Small intestine (tissue), 7 donors: ENCODE data around the gene KNOP1. TPM values are rescaled to one million over a fixed set of nuclear protein-coding genes. Genes with fewer than 3 reads are reported as not detected.
"Not testable (repeated sequence)": the region's sequence is repeated elsewhere in the genome, so short reads cannot be mapped to it uniquely, and the experiment has no call there.

Experiments used
- DNase-seq, 2 donors: peaks; one replicate each; pipeline versions ENCODE4 v3.0.0 to v3.0.0-alpha.2; 2013
- FAIRE-seq: peaks from 2 replicates; lab custom pipeline; 2012; peaks lifted over from hg19 to GRCh38; lab: Jason Lieb, UNC
- H3K27ac ChIP-seq, 3 donors: one replicate each; pipeline ENCODE4 v1.5.1; 2013; ENCODE audit warnings: low read length in 2 of 3, mild to moderate bottlenecking in 2 of 3, control low read depth in 1 of 3, inconsistent platforms in 1 of 3, low read depth in 1 of 3, moderate library complexity in 1 of 3
- H3K27me3 ChIP-seq, 3 donors: one replicate each; pipeline ENCODE4 v1.6.1; 2013; ENCODE audit warnings: low read length in 3 of 3, inconsistent platforms in 1 of 3; ENCODE audit not compliant: control insufficient read depth in 3 of 3, insufficient read depth in 3 of 3
- H3K36me3 ChIP-seq, 3 donors: one replicate each; pipeline ENCODE4 v1.6.1; 2013; ENCODE audit warnings: low read length in 3 of 3, inconsistent platforms in 1 of 3, low read depth in 1 of 3, mild to moderate bottlenecking in 1 of 3, moderate library complexity in 1 of 3; ENCODE audit not compliant: control insufficient read depth in 3 of 3, insufficient read depth in 2 of 3
- H3K4me1 ChIP-seq, 3 donors: one replicate each; pipeline ENCODE4 v1.6.1; 2013; ENCODE audit warnings: low read length in 2 of 3, inconsistent platforms in 1 of 3, low read depth in 1 of 3, mild to moderate bottlenecking in 1 of 3, moderate library complexity in 1 of 3; ENCODE audit not compliant: control insufficient read depth in 3 of 3, insufficient read depth in 2 of 3
- H3K4me3 ChIP-seq, 3 donors: one replicate each; pipeline ENCODE4 v1.5.1; 2013; ENCODE audit warnings: low read length in 3 of 3, control low read depth in 1 of 3, inconsistent platforms in 1 of 3, low read depth in 1 of 3, mild to moderate bottlenecking in 1 of 3, moderate library complexity in 1 of 3
- H3K9me3 ChIP-seq, 2 donors: one replicate each; pipeline ENCODE4 v1.6.1; 2013; ENCODE audit warnings: low read depth in 1 of 2, low read length in 1 of 2; ENCODE audit not compliant: control insufficient read depth in 2 of 2, insufficient read depth in 1 of 2
- WGBS, 3 donors: extraction: QIAGEN DNeasy Blood & Tissue Kit; methylation state at CpG; one replicate each; pipeline ENCODE4 v1.1.7; 2013; 5-methylcytosine and 5-hydroxymethylcytosine counted together
- polyA plus RNA-seq, 4 donors: library from polyadenylated mRNA; stranded (reverse) in 3 of 4; unstranded in 1 of 4; fragments of 200-250 nt in 3 of 4; fragments of 120-200 nt in 1 of 4; gene quantifications; one replicate each; pipeline versions ENCODE4 v1.2.1 to v1.2.3, GENCODE V29; 2013
- donor health status: healthy with polysubstance abuse.
- donor health status: control.
- donor health status: control.
- donor health status: Bipolar disorder and iron deficiency.
- donor health status: healthy.

Gene KNOP1
- polyA plus RNA-seq, 4 donors: 9.6 to 29.6 (median 14.1) TPM

- Histone ChIP-seq H3K4me1 (no peaks in the 10 kb centered on the region), H3K27ac (no peak overlapping the region), H3K9me3 (peaks cover 0 to 8% of the 10 kb centered on the region in 2 donors), H3K4me3 (no peak overlapping the region), H3K27me3 (no peaks in the 10 kb centered on the region), H3K36me3 (peaks cover 6 to 60% (median 12%) of the 10 kb centered on the region in 3 donors)
- DNase-seq (peak in 1 of 2 donors; percentile 44), FAIRE-seq (no peak)
- WGBS, 3 donors: 58 to 68% (median 63%) methylated on average over 5 to 6 of the region's 6 CpGs
Observed at GRCh38 chr16:19680881-19681340, 37.1 kb downstream of the KNOP1 start.

GRCh38 chr16:19679281-19679680 is 38.7 kb downstream of the KNOP1 start:
- H3K36me3 ChIP-seq: peaks cover 6 to 57% (median 10%) of the 10 kb centered on the region in 3 donors
- not testable (repeated sequence) for FAIRE-seq, H3K9me3 ChIP-seq, H3K27ac ChIP-seq, H3K4me1 ChIP-seq, DNase-seq, H3K4me3 ChIP-seq, H3K27me3 ChIP-seq
- 93 to 96% (median 94%) methylated on average over 6 of the region's 6 CpGs for WGBS, 3 donors

GRCh38 chr16:19678804-19679203 is 39.2 kb downstream of the KNOP1 start:
- Histone ChIP-seq H3K36me3 (peaks cover 5 to 54% (median 6%) of the 10 kb centered on the region in 3 donors), H3K4me3 (no peak overlapping the region), H3K4me1 (no peaks in the 10 kb centered on the region), H3K27me3 (no peaks in the 10 kb centered on the region), H3K27ac (no peak overlapping the region), H3K9me3 (peaks cover 0 to 2% of the 10 kb centered on the region in 2 donors)
- DNase-seq (no peak), FAIRE-seq (no peak)
- 90 to 96% (median 92%) methylated on average over 5 to 7 of the region's 7 CpGs for WGBS, 3 donors

GRCh38 chr16:19677402-19677801 is 40.6 kb downstream of the KNOP1 start:
- no peaks in the 10 kb centered on the region for H3K4me1 ChIP-seq
- H3K36me3 ChIP-seq: peaks cover 0 to 52% (median 2%) of the 10 kb centered on the region in 3 donors
- H3K27me3 ChIP-seq: no peaks in the 10 kb centered on the region
- H3K9me3 ChIP-seq: no peaks in the 10 kb centered on the region
- no peak for FAIRE-seq
- 84 to 95% (median 87%) methylated on average over 7 of the region's 7 CpGs for WGBS, 3 donors
- no peak overlapping the region for H3K27ac ChIP-seq
- no peak for DNase-seq
- H3K4me3 ChIP-seq: no peak overlapping the region

GRCh38 chr16:19674485-19674884 is 43.5 kb downstream of the KNOP1 start:
- no peak for FAIRE-seq
- WGBS, 3 donors: 93 to 100% (median 96%) methylated on average over 5 of the region's 5 CpGs

GRCh38 chr16:19672378-19672777 is 45.6 kb downstream of the KNOP1 start:
- Histone ChIP-seq H3K4me3 (no peak overlapping the region), H3K4me1 (no peaks in the 10 kb centered on the region), H3K9me3 (no peaks in the 10 kb centered on the region), H3K36me3 (peaks cover 2 to 41% (median 4%) of the 10 kb centered on the region in 3 donors), H3K27ac (no peak overlapping the region), H3K27me3 (no peaks in the 10 kb centered on the region)
- WGBS, 3 donors: 97% methylated on average over 4 of the region's 4 CpGs
- FAIRE-seq: no peak
- DNase-seq: no peak

More at GRCh38 chr16:19674485-19674884, 43.5 kb downstream of the KNOP1 start:
- no peak for DNase-seq
- H3K9me3 ChIP-seq: no peaks in the 10 kb centered on the region
- H3K27me3 ChIP-seq: no peaks in the 10 kb centered on the region
- peaks cover 2 to 47% (median 4%) of the 10 kb centered on the region in 3 donors for H3K36me3 ChIP-seq
- no peak overlapping the region for H3K4me3 ChIP-seq
- H3K27ac ChIP-seq: no peak overlapping the region
- no peaks in the 10 kb centered on the region for H3K4me1 ChIP-seq

- Histone ChIP-seq H3K9me3 (peaks cover 0 to 13% of the 10 kb centered on the region in 2 donors), H3K36me3 (peaks cover 2 to 20% (median 6%) of the 10 kb centered on the region in 3 donors), H3K4me1 (no peaks in the 10 kb centered on the region), H3K27me3 (no peaks in the 10 kb centered on the region), H3K4me3 (no peak overlapping the region), H3K27ac (no peak overlapping the region)
- no peak for DNase-seq
- no peak for FAIRE-seq
- 57 to 65% (median 61%) methylated on average over 3 of the region's 3 CpGs for WGBS, 3 donors
Observed at GRCh38 chr16:19666477-19666876, 51.5 kb downstream of the KNOP1 start.

- H3K27ac ChIP-seq, FAIRE-seq, H3K4me1 ChIP-seq, H3K27me3 ChIP-seq, H3K4me3 ChIP-seq, DNase-seq: not testable (repeated sequence)
- WGBS, 3 donors: 98 to 99% (median 98%) methylated on average over 3 of the region's 3 CpGs
- H3K36me3 ChIP-seq: peaks cover 0 to 20% (median 6%) of the 10 kb centered on the region in 3 donors
- peaks cover 0 to 16% of the 10 kb centered on the region in 2 donors for H3K9me3 ChIP-seq
Observed at GRCh38 chr16:19665313-19665712, 52.7 kb downstream of the KNOP1 start.

GRCh38 chr16:19664166-19664565 is 53.9 kb downstream of the KNOP1 start:
- 95 to 99% (median 98%) methylated on average over 6 of the region's 6 CpGs for WGBS, 3 donors
- FAIRE-seq: no peak

More at GRCh38 chr16:19664166-19664565, 53.9 kb downstream of the KNOP1 start:
- no peak for DNase-seq
- no peak overlapping the region for H3K4me3 ChIP-seq
- no peaks in the 10 kb centered on the region for H3K27me3 ChIP-seq
- peaks cover 0 to 15% (median 6%) of the 10 kb centered on the region in 3 donors for H3K36me3 ChIP-seq
- H3K4me1 ChIP-seq: no peaks in the 10 kb centered on the region
- peaks cover 0 to 19% of the 10 kb centered on the region in 2 donors for H3K9me3 ChIP-seq
- H3K27ac ChIP-seq: no peak overlapping the region
